Myocyte (in vitro differentiated cells): ENCODE data around the gene ARHGAP25. TPM values are rescaled to one million over a fixed set of nuclear protein-coding genes. Genes with fewer than 3 reads are reported as not detected.
"Not testable (repeated sequence)": the region's sequence is repeated elsewhere in the genome, so short reads cannot be mapped to it uniquely, and the experiment has no call there.

Experiments
- DNase-seq: peaks from one replicate; pipeline ENCODE4 v3.0.0-alpha.2; 2012; ENCODE audit warnings: low read depth
- total RNA-seq: library from RNA; depleted of rRNA; stranded (reverse); fragments of >200 nt; gene quantifications from 2 replicates; pipeline ENCODE4 v1.2.3, GENCODE V29; 2014

ARHGAP25 gene
- total RNA-seq, 1 donor from 2014 or later, result not detected

GRCh38 chr2:68790600-68790999, 56.0 kb downstream of the ARHGAP25 start:
- DNase-seq, result no peak

DNA sequence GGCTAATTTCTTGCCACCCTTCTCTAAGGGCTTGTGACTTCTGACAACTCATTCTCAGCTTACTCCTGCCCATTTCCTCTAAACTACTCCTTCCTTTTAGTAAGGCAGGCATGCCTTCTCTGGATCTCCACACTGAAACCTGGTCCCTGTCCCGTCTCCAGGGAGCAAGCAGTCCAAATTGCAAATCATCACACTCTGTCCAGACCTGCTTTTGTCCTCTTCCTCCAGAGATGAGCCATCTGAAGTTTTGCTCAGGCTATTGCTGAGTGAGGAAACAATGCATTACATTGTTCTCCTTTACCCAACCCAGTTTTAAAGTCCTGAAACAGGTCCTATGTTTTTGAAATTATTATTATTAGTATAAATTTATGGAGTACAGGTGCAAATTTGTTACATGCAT, 57.3 kb downstream of the ARHGAP25 start:
- no peak for DNase-seq

GRCh38 chr2:68792751-68793150, 58.1 kb downstream of the ARHGAP25 start:
- DNase-seq, result no peak

DNA sequence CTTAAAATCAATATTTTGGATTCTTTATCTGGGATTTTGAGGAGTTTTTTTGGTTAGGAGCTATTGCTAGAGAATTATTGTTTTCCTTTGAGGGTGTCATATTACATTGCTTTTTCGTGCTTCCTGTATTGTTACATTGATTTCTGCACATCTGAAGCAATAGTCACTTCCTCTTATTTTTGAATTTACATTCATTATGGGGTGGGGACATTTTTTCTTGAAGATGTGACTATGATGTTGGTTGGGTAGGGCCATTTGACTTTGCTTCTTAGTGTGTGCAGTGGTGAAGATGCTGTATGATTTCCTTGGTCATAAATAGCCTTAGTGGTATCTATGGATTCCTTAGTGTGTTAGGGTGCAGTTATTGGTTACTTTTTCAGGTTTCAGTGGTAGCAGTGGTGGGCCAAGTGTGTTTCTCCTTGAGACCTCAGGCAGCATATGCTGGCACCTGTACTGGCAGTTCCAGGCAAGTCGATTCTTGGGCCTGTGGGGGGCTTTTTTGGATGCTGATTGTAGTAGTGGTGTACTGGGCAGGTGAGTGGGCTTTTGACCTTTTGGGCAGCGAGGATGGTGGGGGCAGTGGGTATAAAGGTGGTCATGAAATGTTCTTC, 61.8 kb downstream of the ARHGAP25 start:
- no peak for DNase-seq

- DNase-seq, result no peak
These were observed 64.0 kb downstream of the ARHGAP25 start for GRCh38 chr2:68798569-68798968.

DNA sequence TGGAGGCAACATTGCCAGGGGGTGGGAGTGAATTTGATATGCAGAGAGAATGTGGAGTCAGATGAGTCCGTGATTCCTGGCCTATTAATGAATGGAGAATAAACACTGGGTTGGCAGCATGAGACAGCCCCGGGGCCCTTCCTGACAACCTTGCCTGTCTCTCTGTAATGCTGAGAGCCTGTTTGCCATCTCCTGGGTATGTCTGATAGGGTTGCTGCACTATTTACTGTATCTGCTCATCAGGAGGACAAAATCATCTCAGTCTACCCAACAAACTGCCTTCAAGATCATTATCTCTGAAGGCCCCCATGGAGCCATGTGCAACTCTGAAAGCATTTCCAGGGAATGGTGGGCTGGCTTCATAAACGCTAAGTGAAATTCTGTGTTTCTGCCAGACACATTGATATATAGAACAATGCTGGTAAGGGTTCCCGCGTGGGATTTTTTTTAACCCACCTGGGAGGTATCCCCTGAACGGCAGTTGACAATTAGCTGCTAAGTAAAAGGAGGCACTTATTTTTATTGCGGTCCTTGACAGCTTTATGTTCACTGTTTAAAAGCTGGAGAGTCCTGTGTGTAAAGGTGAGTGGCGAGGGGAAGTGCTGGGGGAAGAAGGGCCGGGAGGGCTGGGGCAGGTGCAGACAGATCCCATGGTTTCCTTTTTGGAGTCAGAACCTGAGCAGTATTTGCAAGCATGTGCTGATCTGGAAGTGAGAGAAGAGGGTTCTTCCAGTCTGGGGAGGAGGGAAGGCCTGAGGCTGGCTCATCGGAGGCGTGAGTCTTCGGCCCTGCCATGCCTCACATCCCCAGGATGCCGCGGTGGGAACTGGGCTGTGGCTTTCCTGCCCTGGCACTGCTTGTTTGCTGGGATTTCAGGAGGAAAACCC, 64.8 kb downstream of the ARHGAP25 start:
- DNase-seq, result no peak

DNA sequence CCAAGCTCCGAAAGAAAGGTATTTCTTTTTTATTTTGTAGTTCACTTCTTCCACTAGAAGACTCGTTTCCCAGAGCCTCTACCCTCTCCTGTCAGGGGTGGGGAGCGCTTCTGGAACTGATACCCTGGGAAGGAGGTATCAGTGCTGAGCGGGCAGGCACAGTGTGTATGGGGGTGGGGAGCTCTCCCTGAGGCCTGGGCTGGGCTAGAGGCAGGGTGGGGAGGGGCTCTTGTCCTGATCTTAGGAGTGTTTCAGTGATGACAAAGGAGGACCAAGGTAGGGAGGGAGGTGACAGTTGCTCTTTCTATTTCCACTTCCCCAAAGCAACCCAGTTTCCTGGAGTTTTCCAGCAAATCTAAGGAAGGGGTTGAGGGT, 65.4 kb downstream of the ARHGAP25 start:
- no peak for DNase-seq

DNA sequence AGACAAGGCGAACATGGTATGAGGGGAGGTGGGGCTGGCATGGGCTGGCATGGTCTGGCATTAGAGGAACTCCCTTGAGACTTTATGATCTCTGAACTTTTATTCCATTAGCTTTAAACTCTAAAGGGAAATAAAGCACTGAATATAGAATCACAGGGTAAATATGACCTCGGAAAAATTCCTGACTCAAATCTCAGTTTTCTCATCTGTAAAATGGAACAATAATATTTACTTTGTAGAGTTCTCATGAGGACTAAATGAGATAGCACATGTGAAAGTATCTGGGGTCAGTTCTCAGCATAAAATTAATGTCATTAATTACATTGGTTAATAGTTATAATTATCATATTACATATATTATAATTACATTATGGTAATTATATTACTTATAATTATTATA, 65.9 kb downstream of the ARHGAP25 start:
- no peak for DNase-seq

DNA sequence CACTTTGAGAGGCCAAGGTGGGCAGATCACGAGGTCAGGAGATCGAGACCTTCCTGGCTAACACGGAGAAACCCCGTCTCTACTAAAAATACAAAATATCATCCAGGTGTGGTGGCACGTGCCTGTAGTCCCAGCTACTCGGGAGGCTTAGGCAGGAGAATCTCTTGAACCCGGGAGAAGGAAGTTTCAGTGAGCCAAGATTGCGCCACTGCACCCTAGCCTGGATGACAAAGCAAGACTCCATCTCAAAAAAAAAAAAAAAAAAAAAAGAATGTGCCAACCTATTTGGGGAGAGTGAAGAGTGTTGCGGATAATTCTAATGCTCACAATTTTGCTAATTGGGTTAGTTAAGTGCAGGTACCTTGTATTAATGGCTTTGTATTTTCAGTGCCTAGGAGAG, 67.5 kb downstream of the ARHGAP25 start:
- not testable (repeated sequence) for DNase-seq

DNA sequence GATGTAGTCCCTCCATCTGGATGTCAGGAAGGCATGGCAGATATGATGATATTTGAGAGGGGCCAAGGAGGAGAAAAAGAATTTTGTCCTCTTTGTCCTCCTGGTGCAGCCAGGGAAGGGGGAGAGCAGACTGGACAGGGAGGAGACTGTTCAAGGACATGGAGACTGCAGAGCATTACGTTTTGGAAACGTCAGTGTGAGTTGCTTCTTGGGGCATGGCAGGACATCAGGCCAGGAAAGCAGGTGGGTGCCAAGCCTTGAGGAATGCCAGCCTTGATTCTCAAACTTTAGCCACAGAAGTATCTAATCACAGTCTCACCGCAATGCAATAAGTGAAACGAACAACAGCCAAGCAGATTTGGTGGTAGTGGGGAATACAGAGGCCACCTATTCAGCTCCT, 70.4 kb downstream of the ARHGAP25 start:
- DNase-seq, result no peak

DNA sequence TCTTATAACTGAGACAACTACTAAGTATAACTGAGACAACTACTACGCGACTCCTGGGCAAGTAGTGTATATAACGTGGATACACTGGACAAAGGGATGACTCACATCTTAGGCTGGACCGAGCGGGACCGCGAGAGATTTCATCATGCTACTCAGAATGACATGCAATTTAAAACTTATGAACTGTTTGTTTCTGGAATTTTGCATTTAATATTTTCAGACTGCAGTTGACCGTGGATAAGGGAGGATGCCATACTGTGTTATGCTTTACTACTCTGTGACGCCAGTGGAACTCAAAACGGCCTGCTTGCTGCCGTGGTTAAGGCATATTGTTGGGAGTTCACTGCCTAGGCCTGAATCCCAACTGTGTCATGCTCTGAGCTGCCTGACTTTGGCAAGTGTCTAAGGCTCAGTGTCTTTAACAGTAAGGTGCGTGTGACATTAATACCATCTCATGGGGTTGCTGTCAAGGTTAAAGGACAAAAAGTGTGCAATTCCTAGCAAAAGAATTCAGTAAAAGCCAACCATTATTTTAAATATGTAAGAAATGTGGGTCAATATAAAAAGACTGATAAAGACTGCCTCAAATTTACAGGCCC, 72.0 kb downstream of the ARHGAP25 start:
- no peak for DNase-seq

- DNase-seq, result no peak
These were observed 73.2 kb downstream of the ARHGAP25 start for GRCh38 chr2:68807821-68808266.

DNA sequence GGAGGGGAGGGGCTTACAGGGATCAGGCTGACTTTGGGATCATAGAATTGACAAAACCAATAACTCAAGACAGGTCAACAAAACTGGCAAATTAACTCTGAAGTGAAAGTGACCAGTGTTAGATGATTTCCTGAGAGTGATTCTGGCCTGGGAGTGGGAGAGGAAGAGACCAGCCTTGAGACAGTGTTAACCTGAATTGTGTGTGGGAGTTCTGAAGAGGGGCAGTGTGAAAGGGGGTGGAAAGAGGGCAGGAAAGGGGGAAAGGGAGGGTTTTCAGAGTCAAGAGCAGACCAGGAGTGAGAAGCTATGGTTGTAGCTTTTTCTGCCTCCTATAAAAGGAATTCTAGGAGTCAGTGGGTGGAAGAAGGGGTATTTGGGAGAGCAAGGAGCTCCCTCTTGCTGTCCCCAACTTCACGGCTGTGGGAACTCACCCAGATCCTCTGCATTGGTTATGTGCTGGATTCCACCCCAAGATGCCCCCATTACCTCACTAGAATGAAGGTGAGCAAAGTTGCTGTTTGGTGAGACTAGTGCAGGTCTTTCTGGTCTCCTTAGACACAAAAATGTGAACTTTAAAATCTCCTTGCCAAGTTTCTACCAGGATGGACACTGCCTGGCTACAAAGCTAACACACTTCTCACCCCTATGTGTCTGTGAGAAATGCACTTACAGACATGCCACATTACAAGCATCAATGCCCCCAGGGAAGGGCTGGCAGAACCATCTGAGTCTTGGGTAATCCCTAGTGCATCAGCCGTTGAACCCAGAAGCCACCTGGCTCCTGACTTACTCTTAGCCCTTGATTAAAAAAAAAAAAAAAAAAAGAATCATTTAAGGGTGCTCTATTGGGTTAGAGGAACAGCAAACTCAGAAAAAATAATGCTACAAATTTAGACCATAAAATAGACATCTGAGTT, 75.0 kb downstream of the ARHGAP25 start:
- DNase-seq, result no peak

GRCh38 chr2:68811364-68811763, 76.8 kb downstream of the ARHGAP25 start:
- peak; percentile 68 for DNase-seq

DNA sequence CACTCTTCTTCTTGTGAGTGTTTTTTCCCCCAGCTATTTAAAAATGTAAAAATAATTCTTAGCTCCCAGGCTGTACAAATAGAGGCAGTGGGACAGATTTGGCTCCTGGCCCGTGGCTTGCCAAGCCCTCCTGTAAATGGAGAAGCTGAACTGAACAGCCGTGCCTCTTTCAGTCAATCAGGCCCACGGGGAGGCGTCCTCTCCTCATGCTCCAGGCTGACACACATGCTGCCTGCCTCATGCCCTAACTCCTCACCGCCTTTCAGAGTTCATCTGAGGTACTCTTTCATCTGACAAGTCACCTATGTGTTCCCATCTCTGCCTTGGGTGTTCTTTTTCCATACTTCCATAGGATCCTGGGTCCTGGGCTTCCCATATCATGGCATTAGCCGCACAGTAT, 77.6 kb downstream of the ARHGAP25 start:
- peak; percentile 59 for DNase-seq

GRCh38 chr2:68813596-68813995, 79.0 kb downstream of the ARHGAP25 start:
- peak; percentile 77 for DNase-seq

- no peak for DNase-seq
These were observed 82.7 kb downstream of the ARHGAP25 start for GRCh38 chr2:68817306-68817705.

DNA sequence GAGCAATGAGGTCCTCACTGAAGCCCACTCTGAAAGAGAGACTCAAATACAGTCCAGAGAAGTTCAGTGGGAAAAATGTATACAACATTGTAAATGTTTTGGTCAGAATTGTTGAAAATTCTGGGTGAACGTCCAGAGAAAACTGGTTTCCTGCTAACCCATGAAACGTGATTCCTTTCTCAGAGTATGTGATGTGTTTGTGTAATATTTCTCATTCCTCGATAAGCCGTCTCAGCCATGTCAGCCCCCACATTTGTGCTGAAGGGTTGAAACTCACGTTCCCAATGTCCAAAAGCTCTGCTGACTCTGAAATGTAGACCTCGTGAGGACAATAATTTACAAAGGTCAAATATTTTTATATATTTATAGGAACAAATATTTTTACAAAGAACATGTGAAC, 84.9 kb downstream of the ARHGAP25 start:
- no peak for DNase-seq

GRCh38 chr2:68822207-68822872, 87.7 kb downstream of the ARHGAP25 start:
- DNase-seq, result no peak

- no peak for DNase-seq
These were observed 90.2 kb downstream of the ARHGAP25 start for GRCh38 chr2:68824831-68825230.

DNA sequence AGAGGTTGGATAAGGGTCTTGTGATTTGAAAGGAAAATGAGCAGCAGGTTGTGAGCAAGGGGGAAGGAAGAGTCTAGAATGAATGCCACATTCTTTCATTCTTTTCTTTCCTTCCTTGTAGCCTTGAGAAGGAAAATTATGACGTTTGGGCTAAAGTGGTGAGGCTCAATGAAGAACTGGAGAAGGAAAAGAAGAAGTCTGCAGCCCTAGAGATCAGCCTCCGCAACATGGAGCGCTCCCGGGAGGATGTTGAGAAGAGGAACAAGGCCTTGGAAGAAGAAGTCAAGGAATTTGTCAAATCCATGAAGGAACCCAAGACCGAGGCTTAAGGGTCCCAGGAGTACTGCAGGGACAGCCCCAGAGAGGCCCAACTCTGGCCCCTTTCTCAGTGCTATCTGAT, 91.3 kb downstream of the ARHGAP25 start:
- DNase-seq, result no peak
